Hepatocyte (in vitro differentiated cells): Measurements from ENCODE around the gene OBSCN. TPM values are rescaled to one million over a fixed set of nuclear protein-coding genes. Genes with fewer than 3 reads are reported as not detected.

Source experiments
- DNase-seq: peaks from one replicate; pipeline ENCODE4 v3.0.0-alpha.2; 2016; ENCODE audit warnings: low spot score
- H2AFZ ChIP-seq: fragments of 200-600 bp; sonication (generic); 2 replicates; pipeline ENCODE4 v1.6.0; 2016; ENCODE audit warnings: antibody characterized with exemption, mild to moderate bottlenecking
- H3K27ac ChIP-seq: fragments of 200-600 bp; sonication (generic); 2 replicates; pipeline ENCODE4 v1.5.1; 2016; ENCODE audit warnings: mild to moderate bottlenecking
- H3K27me3 ChIP-seq: fragments of 200-600 bp; sonication (generic); 2 replicates; pipeline ENCODE4 v1.6.1; 2016
- H3K36me3 ChIP-seq: fragments of 200-600 bp; sonication (generic); replicated peaks from 2 replicates; pipeline ENCODE4 v1.5.1; 2016; ENCODE audit warnings: low read depth; ENCODE audit not compliant: insufficient read depth
- H3K4me1 ChIP-seq: fragments of 200-600 bp; sonication (generic); 2 replicates; pipeline ENCODE4 v1.5.1; 2016; ENCODE audit warnings: mild to moderate bottlenecking, moderate library complexity; ENCODE audit not compliant: insufficient read depth
- H3K4me2 ChIP-seq: fragments of 200-600 bp; sonication (generic); 2 replicates; pipeline ENCODE4 v1.6.0; 2016
- H3K4me3 ChIP-seq: fragments of 200-600 bp; sonication (generic); 2 replicates; pipeline ENCODE4 v1.5.1; 2016; ENCODE audit warnings: mild to moderate bottlenecking
- H3K79me2 ChIP-seq: fragments of 200-600 bp; sonication (generic); 2 replicates; pipeline ENCODE4 v1.6.0; 2017; ENCODE audit warnings: mild to moderate bottlenecking
- H3K9me2 ChIP-seq: fragments of 200-600 bp; sonication (generic); replicated peaks from 2 replicates; pipeline ENCODE4 v1.6.0; 2017; ENCODE audit warnings: mild to moderate bottlenecking; ENCODE audit not compliant: insufficient read depth
- H3K9me3 ChIP-seq: fragments of 200-600 bp; sonication (generic); 2 replicates; pipeline ENCODE4 v1.5.1; 2016; ENCODE audit warnings: low read depth, mild to moderate bottlenecking
- H4K20me1 ChIP-seq: fragments of 200-600 bp; sonication (generic); 2 replicates; pipeline ENCODE4 v1.6.0; 2016; ENCODE audit warnings: mild to moderate bottlenecking; ENCODE audit not compliant: insufficient read depth, poor library complexity, severe bottlenecking
- CTCF ChIP-seq: fragments of 200-600 bp; sonication (generic); IDR thresholded peaks from 2 replicates; pipeline ENCODE4 v1.5.1; 2016; ENCODE audit warnings: antibody characterized with exemption, mild to moderate bottlenecking; ENCODE audit not compliant: poor library complexity
- EZH2 ChIP-seq: fragments of 200-600 bp; sonication (generic); IDR thresholded peaks from 2 replicates; pipeline ENCODE4 v1.6.1; 2016; ENCODE audit warnings: antibody characterized with exemption, mild to moderate bottlenecking, borderline replicate concordance
- EZH2phosphoT487 ChIP-seq: fragments of 200-600 bp; sonication (generic); IDR thresholded peaks from one replicate; pipeline ENCODE4 v1.6.1; 2018; ENCODE audit warnings: antibody characterized with exemption, mild to moderate bottlenecking, low read depth, moderate library complexity; ENCODE audit not compliant: unreplicated experiment, severe bottlenecking
- WGBS: methylation state at CpG from one replicate; pipeline ENCODE4 v1.1.6; 2016; ENCODE audit warnings: low lambda C conversion rate; ENCODE audit errors: missing lambda C conversion rate; 5-methylcytosine and 5-hydroxymethylcytosine counted together
- polyA plus RNA-seq: library from polyadenylated mRNA; unstranded; fragments of >200 nt; fragmentation: Nextera tagmentation; extraction: Ambion mirVana; gene quantifications from 2 replicates; pipeline ENCODE4 v1.2.1, GENCODE V29; 2016
- total RNA-seq: library from RNA; depleted of rRNA; stranded (reverse); fragments of >200 nt; gene quantifications from 2 replicates; pipeline ENCODE4 v1.2.3, GENCODE V29; 2014

OBSCN gene
- total and polyA plus RNA-seq, 2 experiments from 2014 or later: 15.0 to 22.4 TPM

- DNase-seq: no peak
- 92% methylated on average over 9 of the region's 9 CpGs for WGBS
- Histone ChIP-seq H4K20me1 (no peaks in the 10 kb centered on the region), H3K79me2 (peaks cover 11% of the 10 kb centered on the region), H3K36me3 (no peaks in the 10 kb centered on the region), H3K27me3 (no peaks in the 10 kb centered on the region), H3K4me1 (peaks cover 21% of the 10 kb centered on the region), H3K9me2 (no peaks in the 10 kb centered on the region), H3K4me3 (no peak overlapping the region), H3K27ac (no peak overlapping the region), H3K4me2 (no peak overlapping the region), H3K9me3 (no peaks in the 10 kb centered on the region), H2AFZ (no peak overlapping the region)
- TF ChIP-seq EZH2 (no peak), EZH2phosphoT487 (no peak), CTCF (no peak)
Measured at GRCh38 chr1:228411548-228412430, 203.9 kb downstream of the OBSCN start.

- Histone ChIP-seq H3K9me3 (no peaks in the 10 kb centered on the region), H3K79me2 (no peaks in the 10 kb centered on the region), H2AFZ (no peak overlapping the region), H3K4me3 (no peak overlapping the region), H3K27ac (no peak overlapping the region), H3K9me2 (no peaks in the 10 kb centered on the region), H4K20me1 (no peaks in the 10 kb centered on the region), H3K4me1 (peaks cover 20% of the 10 kb centered on the region), H3K27me3 (no peaks in the 10 kb centered on the region), H3K4me2 (no peak overlapping the region), H3K36me3 (no peaks in the 10 kb centered on the region)
- DNase-seq: no peak
- 95% methylated on average over 10 of the region's 10 CpGs for WGBS
- TF ChIP-seq EZH2phosphoT487 (no peak), EZH2 (no peak), CTCF (no peak)
Measured at GRCh38 chr1:228413241-228414010, 205.6 kb downstream of the OBSCN start.

- Histone ChIP-seq H3K27me3 (no peaks in the 10 kb centered on the region), H2AFZ (no peak overlapping the region), H3K4me1 (peaks cover 20% of the 10 kb centered on the region), H3K27ac (no peak overlapping the region), H3K9me3 (no peaks in the 10 kb centered on the region), H3K4me2 (no peak overlapping the region), H3K36me3 (no peaks in the 10 kb centered on the region), H4K20me1 (no peaks in the 10 kb centered on the region), H3K9me2 (no peaks in the 10 kb centered on the region), H3K79me2 (no peaks in the 10 kb centered on the region), H3K4me3 (no peak overlapping the region)
- WGBS: 84% methylated on average over 25 of the region's 25 CpGs
- DNase-seq: no peak
- no peak for TF ChIP-seq CTCF
- TF ChIP-seq EZH2phosphoT487: no peak
- no peak for TF ChIP-seq EZH2
Measured at GRCh38 chr1:228414511-228415211, 206.8 kb downstream of the OBSCN start.
